Right renal pelvis (tissue), 4 donors: ENCODE measurements around the gene B4GALT2. TPM values are rescaled to one million over a fixed set of nuclear protein-coding genes. Genes with fewer than 3 reads are reported as not detected.

Source experiments
- DNase-seq, 4 donors: peaks; one replicate each; pipeline ENCODE4 v3.0.0-alpha.2; 2013; ENCODE audit warnings: low read depth in 4 of 4, low spot score in 3 of 4, missing footprints in 1 of 4
- polyA plus RNA-seq, 4 donors: library from polyadenylated mRNA; unstranded; fragments of 120-200 nt; gene quantifications; one replicate each; pipeline ENCODE4 v1.2.1, GENCODE V29; 2013; ENCODE audit not compliant: insufficient read length in 4 of 4

The B4GALT2 gene
- polyA plus RNA-seq, 4 donors = 38.8 to 48.7 (median 40.1) TPM

DNA sequence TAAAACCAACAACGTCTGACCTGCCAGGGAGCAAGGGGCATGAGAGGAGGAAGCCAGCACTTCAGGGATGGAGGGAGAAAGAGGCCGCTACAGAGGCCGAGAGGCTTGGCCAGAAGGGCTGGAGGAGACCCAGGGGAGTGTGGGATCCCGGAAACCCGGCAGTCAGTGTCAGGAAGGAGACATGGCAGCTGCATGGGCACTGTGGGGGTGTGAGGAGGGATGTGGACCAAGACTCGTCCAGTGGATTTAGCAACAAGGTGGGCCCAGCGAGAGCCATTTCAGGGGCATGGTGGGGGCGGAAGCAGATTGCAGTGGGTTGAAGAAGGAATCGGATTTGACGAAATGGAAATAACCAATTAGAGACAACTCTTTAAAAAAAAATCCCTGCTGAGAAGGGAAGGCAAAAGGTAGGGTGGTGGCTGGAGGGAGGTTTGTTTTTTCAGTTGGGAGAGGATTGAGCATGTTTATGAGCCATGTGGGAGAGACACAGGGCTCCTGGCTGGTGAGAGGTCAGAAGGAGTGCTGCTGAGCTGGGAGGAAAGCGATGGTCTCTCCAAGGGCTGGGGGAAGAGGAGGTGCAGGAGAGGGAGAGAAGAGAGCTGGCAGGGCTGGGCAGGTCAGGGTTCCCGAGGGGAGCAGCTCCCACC, 4.4 kb downstream of the B4GALT2 start:
- DNase-seq = no peak

DNA sequence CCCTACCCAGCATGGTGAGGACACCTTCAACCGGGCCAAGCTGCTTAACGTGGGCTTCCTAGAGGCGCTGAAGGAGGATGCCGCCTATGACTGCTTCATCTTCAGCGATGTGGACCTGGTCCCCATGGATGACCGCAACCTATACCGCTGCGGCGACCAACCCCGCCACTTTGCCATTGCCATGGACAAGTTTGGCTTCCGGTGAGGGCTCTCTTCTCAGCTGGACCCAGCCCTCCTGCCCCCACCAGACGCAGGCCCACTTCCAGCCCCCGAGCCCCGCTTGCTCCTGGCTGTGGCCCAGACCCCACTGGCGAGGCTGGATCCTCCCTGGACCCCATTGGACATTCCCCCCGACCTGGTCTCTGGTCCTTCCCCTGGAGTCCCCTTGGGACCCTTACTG, 5.8 kb downstream of the B4GALT2 start:
- no peak for DNase-seq

DNA sequence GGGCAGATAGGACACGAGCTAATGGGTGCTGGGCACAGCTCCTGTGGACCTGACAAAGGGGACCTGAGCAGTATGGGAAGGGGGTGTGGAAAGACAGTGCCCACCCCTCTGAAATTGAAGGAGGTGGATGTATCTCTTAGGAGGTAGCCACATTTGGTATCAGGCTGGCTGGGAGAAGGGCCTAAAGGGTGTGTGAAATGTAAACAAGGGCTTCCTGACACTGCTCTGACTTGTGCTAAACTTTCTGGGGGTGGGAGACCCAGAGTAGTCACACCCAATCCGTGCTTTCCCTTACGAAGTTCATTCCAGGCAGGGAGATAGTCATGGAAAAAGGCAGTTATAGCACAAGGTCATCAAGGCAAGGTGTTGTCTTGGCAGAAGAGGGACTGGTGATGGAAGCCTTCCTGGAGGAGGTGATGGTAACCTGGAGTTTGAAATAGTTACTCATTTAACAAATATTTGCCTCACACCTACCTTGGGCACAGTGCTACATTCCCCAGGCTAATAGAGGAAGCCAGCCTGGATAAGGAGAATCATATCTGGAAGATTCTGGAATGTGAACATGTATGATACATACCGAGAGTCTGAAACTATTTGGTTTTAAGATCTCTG, 7.1 kb downstream of the B4GALT2 start:
- DNase-seq = no peak

DNA sequence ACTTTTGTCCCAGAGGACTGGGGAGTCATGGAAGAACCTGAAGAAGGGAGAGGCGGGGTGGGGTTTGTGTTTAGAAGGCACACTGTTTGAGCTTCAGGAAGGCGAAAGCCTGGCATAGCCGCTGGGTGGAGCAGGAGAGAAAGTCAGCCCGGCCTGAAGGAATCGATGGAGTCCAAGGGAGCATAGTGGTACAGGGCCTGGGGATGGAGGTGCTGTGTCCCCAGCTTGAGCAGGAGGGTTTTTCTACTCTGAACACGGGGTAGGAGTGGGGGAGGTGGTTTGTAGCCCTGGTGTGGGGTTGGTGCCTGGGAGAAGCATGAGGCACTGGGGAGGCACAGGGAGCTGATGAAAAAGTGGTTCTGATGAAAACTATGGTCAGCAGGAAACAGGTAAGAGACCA, 7.7 kb downstream of the B4GALT2 start:
- no peak for DNase-seq

DNA sequence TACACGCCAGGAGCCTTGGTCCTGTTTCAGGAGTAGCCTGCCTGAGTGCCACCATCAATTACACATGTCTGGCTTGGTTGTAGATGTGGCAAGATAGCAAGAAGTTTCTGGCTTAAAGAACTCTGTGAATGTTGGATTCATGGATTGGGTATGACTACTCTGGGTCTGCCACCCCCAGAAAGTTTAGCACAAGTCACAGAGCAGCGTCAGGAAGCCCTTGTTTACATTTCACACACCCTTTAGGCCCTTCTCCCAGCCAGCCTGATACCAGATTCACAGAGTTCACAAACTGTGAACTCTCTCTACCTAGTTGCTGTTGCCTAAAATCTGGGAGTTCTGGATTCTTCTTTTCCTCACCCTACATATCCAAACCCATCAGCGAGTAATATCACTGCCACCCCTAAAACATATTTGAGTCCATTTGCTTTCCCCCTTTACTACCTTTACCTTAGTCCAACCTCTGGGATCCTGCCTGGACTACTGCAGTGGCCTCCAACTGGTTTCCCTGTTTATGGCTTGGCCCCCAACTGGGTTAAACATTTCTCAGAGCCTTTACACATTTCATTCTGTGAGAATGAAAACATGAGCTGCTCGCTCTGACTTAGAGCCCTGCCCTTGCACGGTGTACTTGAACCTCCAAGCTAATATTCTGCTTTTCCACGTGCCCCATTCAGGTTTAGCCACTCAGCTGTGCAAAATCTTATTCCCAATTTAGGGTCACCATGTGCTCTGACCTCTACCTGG, 8.3 kb downstream of the B4GALT2 start:
- no peak for DNase-seq

DNA sequence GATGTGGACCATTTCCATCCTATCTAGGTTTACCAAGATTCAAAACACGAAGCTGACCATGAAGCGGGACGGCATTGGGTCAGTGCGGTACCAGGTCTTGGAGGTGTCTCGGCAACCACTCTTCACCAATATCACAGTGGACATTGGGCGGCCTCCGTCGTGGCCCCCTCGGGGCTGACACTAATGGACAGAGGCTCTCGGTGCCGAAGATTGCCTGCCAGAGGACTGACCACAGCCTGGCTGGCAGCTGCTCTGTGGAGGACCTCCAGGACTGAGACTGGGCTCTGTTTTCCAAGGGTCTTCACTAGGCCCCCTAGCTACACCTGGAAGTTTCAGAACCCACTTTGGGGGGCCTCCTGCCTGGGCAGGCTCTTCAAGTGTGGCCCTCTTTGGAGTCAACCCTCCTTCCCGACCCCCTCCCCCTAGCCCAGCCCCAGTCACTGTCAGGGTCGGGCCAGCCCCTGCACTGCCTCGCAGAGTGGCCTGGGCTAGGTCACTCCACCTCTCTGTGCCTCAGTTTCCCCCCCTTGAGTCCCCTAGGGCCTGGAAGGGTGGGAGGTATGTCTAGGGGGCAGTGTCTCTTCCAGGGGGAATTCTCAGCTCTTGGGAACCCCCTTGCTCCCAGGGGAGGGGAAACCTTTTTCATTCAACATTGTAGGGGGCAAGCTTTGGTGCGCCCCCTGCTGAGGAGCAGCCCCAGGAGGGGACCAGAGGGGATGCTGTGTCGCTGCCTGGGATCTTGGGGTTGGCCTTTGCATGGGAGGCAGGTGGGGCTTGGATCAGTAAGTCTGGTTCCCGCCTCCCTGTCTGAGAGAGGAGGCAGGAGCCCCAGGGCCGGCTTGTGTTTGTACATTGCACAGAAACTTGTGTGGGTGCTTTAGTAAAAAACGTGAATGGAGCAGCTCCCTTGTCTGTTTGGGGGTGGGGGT, 11.5 kb downstream of the B4GALT2 start:
- DNase-seq = no peak

DNA sequence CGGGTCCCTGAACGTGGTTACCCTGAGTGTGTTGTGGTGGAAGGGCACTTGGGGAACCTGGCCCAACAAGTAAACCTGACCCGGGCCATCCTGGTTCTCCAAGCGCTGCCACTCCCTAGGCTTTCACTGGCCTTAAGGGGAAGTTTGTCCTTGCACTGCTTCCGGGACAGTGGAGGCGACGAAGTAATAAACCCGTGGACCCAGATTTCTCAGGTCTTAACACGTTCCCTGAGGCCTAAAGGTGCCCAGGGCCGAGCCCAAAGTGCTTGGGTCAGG, 12.1 kb downstream of the B4GALT2 start:
- DNase-seq = no peak

DNA sequence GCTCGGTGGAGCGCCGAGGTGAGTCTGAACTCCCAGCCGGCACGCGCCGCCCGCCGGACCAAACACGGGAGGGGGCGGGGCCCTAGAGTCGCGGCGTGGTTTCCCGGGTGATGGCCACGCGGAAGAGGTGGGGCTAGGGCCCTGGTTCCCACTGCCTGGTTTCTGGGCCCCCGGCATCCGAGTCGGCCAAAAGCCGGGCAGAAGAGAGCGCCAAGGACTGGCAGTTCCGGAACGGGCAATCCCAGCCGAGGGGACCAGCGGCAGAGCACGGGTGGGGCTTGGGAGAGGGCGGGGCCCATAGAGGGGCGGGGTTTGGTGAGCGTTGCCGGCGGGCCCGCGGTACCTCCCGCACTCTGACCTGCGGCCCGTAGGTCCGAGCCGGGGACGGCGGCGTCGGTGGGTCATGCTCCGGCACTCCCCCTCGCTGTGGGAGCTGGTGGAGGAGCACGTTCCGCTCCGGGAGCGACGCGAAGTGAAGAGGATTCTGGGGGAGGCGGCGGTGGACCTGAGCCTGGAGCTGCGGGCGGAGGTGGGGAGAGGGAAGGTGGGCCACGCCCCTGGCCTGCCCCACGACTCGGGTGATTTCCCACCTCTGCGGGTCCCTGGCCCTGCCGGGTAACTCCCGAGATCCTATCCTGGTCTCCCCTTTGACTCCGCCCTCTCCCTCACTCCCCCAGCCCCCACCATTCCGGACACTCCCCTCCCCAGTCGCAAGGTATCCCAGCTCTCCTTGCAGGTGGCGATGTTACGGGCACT, 12.6 kb downstream of the B4GALT2 start, which contains the start of gene CCDC24:
Gene CCDC24, plus strand, starts transcription at position 124 of the 756 bp plus-strand sequence. Its CDS starts 280 bp downstream, at position 404.
- DNase-seq = no peak

DNA sequence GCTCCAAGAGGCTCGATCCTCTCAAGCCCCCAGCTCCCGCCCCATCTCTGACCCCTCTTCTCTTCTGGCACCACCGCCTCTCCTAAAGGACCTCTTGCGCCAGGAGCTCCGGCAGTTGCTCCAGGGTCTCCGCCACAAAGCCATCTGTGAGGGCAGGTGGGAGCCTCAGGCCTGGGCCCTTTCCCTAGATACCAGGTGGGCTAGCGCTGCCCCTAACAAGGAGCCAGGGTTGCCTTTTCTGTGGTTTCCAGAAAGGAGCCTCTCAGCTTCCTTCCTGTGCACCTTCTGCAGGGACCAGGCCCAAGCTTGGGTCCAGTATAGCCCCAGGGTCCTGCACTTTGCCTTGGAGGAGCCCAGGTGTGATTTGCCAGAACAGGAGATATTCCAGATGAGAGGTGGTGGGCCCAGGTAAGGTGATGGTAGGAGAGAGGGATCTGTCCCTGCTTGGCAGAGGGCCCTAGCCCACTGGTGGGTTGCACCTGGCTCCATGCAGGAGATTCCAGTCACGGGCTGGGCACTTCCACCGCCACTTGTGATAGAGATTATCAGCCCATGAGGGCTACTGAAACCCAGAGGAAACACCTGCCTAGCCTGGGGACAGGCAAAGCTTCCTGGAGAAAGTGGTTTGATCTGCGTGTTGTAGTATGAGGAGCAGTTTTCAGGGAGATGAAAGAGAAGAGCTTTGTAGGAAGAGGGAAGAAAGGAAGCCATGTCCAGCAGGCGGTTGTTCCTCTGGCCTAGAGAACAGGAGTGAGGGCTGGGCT, 13.4 kb downstream of the B4GALT2 start:
- no peak for DNase-seq

DNA sequence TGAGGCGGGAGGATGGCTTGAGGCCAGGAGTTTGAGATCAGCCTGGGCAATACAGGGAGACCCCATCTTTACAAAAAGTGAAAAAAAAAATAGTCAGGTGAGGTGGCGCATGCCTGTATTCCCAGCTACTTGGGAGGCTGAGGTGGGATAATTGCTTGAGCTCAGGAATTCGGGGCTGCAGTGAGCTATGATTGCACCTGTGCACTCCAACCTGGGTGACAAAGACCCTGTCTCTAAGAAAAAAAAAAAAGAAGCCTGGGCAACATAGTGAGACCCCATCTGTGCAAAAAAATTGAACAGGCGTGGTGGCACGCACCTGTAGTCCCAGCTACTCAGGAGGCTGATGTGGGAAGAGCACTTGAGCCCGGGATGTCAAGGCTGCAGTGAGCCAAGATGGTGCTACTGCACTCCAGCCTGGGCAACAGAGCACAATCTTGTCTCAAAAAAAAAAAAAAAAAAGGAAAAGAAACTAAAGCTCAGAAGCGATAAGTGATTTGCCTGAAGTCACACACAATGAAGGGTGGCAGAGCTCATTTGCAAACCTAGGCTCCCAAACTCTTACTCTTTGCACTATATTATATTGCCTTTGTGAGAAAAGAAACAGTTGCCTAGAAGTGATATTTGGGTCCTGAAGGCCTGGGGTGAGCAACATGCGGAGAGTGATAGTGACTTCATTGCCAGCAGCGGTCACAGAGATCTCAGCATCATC, 14.3 kb downstream of the B4GALT2 start:
- no peak for DNase-seq

DNA sequence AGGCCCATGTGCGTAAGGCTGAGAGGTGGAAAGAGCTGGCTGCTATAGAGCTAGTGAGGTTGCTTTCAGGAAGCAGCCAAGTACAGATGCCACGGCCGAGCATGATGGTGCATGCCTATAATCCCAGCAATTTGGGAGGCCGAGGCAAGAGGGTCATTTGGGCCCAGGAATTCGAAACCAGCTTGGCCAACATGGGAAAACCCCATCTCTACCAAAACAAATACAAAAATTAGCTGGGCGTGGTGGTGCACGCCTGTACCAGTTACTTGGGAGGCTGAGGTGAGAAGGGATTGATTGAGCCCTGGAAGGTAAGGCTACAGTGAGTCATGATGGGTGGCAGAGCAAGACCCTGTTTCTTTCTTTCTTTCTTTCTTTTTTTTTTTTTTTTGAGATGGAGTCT, 15.1 kb downstream of the B4GALT2 start:
- DNase-seq = no peak

DNA sequence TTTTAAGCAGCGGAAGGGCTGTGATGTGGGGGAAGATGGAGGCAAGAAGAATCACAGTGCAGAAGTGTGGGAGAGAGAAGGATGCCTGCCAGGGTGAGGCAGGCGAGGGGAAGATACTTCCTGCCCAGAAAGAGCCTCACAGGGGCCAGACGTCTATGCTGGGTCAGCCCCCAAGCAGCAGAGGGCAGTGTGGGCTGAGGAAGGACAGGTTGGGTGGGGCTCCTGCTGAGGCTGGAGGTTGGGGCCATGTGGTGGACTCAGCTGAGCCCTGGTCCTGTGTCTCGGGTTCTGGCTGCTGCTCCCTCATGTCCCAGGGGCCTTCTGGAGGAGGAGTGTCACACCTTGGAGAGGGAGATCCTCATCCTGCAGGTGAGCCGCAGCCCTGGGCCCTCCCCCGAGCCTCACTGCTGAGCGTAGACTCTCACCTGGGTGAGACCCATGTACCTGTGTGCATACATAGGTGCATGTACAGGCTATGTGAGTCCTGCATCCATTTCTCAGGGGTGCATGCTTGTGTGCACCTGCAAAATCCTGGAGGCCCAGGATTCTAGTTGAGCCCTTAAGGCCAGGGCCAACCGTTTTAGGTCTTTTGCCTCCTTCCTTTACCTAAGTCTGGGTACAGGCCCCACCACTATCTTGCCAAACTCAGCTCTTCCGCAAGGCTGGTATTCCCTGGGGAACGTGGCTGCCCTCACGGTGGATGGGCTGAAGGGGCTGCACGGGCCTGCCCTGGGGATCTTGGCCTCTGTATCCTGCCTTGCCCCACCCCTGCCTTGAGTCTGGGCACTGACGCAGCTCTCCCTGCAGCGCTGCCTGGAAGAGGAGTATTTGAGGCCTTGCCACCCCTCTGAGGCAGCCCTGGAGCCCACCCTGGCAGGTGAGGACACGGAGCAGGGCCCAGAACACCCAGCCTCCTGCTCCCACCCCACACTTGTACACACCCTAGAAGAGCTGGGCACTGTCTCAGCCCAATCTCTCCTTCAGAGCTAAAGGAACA, 16.1 kb downstream of the B4GALT2 start:
- no peak for DNase-seq

DNA sequence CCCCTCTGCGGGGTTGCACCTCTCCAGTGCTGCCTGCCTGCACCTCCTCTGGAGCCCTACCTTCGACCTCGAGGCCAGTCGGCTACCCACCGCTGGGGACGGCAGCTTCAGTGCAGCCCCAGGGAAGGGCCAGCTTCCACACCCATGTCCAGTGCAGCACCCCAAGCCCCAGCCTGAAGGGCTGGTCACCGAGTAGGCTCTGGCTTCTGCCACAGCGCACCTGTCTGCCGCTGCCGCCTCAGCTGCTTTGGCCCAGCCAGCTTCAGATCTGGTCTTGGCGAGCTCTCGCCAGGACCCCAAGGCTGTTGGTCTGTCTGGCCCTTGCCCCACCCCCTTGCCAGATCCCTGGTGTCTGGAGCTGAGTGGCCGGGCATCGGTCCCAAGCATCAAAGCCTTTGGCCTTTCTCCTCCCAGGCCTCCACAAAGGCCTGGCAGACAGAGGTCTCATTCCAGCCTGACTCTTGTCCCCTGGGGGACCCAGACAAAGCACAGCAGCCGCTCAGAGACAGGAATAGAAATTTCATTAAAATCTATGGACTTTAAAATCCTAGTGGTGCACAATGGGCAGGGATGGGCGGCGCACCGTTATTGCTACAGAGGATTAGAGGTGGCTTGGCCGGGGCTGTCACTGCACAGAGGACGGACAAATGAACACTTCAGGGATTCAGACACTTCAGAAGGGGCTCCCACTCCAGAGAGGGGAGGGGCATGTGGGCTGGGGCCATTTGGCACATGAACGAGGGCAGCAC, 17.1 kb downstream of the B4GALT2 start:
- DNase-seq = no peak

DNA sequence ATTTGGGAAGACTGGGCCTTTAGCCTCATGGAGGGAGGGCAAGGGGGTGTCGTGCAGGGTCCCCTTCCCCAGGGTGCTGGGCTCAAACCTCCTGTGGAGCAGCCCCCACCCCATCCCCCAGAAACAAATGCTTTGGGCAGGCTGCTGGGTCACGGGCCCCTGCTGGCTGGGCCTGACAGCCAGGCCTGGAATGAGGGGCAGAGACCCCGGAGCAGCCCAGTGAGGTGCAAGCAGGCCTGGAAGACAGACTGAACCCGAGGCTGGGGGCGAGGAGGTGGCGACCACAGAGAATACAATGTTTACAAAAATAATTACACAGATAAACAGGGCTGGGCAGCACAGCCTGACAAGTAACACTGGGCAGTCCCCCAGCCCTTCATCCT, 17.7 kb downstream of the B4GALT2 start:
- DNase-seq = no peak

DNA sequence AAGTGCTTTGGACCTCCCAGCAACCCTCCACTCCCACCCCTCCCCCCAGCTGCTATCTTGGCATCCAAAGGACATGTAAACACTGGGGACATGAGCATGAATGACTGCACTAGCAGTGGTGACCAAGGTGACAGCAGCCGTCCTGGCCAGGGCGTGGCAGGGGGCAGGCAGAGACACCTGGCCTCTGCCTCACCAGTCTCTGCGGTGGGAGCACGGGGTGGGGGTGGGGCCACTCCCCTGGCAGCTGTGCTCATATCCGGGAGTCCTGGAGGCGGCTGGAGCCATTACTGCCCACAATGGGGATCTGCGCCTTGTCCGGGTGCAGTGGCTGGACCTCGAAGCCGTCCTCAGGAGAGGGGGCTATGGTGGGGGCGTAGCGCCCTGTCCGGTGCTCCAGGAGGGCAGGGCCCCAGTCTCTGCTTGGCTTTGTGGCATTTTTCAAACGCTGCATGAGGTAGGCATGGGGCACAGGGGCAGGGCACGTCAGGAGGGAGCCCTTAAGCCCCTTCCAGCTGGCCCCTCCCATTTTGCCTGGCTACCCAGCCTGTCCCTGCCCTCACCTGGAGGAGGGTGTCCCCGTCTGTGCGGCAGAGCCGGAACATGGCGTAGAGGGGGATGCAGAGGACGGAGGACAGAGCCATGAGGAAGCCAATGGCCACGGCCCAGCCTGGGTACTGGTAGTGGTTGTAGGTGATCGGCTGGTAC, 18.4 kb downstream of the B4GALT2 start:
- DNase-seq = no peak

DNA sequence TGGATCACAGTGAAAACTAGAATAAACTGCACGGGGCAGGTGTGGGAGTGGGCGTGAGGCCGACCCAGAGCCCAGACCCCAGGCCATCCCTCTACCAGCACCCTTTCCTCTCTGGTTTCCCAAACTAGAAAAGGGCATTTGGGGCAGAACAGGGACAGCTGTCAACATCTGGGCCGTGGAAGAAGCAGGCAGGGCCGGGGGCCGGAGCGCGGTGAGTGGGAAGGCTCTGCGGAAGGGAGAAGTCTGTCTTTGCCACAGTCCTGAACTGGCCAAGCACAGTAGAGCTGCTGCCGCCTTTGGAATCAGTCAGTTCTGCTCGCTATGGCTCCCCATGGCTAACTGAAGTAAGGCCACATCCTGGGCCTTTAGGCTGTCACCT, 19.0 kb downstream of the B4GALT2 start:
- DNase-seq = no peak

DNA sequence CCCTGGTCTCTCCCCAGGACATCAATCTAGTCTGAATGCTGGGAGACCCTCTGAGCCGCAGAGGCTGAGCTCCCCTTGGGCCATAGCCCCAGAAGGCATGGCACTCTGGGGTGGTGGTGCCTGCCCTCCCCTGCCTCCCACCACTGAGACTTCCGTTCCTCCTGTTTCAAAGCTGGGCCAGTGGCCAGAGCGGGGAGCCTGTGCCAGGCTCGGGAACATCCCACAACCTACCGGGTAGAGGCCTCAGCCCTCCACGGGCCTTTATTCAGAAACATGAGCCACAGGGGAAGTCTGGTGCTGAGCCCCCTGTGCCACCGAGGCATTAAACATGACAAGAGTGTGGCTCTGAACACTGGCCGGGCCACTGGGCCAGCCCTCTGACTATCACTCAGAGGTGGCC, 20.4 kb downstream of the B4GALT2 start:
- DNase-seq = no peak
